IPS-18c (cell line): ENCODE data around the gene TOX2.

Experiments used
- H3K4me3 ChIP-seq: 2 replicates; pipeline ENCODE4 v1.7.0; 2013; ENCODE audit warnings: low read depth, mild to moderate bottlenecking, low read length, moderate library complexity; ENCODE audit not compliant: insufficient read depth
- H3K9me3 ChIP-seq: one replicate; pipeline ENCODE4 v1.6.1; 2013; ENCODE audit warnings: mild to moderate bottlenecking, low read length, moderate library complexity; ENCODE audit not compliant: control insufficient read depth, insufficient read depth

Gene TOX2

GRCh38 chr20:43911066-43911465 lies 3.6 kb upstream of the TOX2 start:
- H3K9me3 ChIP-seq = peaks cover 6% of the 10 kb centered on the region
- H3K4me3 ChIP-seq = no peak overlapping the region

GRCh38 chr20:43913291-43914025 lies 1.2 kb upstream of the TOX2 start:
- no peak overlapping the region for H3K4me3 ChIP-seq
- H3K9me3 ChIP-seq = peaks cover 4% of the 10 kb centered on the region

DNA sequence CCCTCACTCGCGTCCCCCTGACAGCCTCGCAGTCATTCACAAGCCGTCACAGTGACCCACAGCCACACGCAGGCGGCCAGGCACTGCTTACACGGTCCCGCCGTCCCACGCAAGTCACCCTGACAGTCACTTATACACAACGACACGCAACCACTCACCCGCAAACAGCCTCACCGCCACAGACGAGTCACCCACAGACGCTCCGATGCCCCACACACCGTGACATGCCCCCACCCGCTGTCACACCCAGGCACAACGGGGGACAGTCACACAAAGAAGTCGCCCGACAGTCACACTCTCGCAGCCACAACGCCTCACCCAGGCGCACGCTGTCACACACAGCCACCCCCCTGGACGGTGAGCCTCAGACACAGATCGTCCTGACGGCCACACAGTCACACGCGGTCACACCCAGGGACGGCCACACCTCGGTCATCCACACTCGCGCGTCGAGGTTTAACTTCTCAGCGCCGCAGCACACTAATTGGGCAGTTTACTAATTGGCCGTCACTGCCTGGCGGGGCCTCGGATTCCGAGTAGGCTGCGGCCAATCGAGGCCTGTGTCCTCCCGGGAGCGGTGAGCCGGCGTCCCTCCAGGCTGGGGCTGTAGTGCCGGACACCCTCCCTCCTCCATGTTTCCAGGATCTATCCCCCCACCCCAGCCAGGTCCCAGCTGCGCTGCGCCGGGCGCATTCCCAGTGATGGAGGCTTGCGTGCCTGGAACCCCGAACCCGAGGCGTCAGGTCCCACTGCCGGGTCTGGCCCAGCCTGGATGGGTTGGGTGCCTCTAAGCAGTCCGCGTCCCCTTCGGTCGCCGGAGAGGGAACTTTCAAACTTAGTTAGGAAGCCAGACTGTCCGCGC lies 790 bp downstream of the TOX2 start:
- H3K9me3 ChIP-seq = peaks cover 4% of the 10 kb centered on the region
- peak overlapping the region; percentile 57 for H3K4me3 ChIP-seq

GRCh38 chr20:43916073-43916880 lies 1.6 kb downstream of the TOX2 start:
- Histone ChIP-seq H3K9me3 (peaks cover 4% of the 10 kb centered on the region), H3K4me3 (peak overlapping the region; percentile 53)

GRCh38 chr20:43916881-43917371 lies 2.3 kb downstream of the TOX2 start:
- peaks cover 4% of the 10 kb centered on the region for H3K9me3 ChIP-seq
- H3K4me3 ChIP-seq = no peak overlapping the region

- Histone ChIP-seq H3K9me3 (peaks cover 1% of the 10 kb centered on the region), H3K4me3 (no peak overlapping the region)
Measured at GRCh38 chr20:43917380-43917779, 2.7 kb downstream of the TOX2 start.

- Histone ChIP-seq H3K9me3 (no peaks in the 10 kb centered on the region), H3K4me3 (no peak overlapping the region)
Measured at GRCh38 chr20:43919686-43920403, 5.2 kb downstream of the TOX2 start.

GRCh38 chr20:43920797-43921196 lies 6.1 kb downstream of the TOX2 start:
- Histone ChIP-seq H3K9me3 (no peaks in the 10 kb centered on the region), H3K4me3 (no peak overlapping the region)

- Histone ChIP-seq H3K4me3 (no peak overlapping the region), H3K9me3 (no peaks in the 10 kb centered on the region)
Measured at GRCh38 chr20:43921227-43921780, 6.7 kb downstream of the TOX2 start.

- Histone ChIP-seq H3K4me3 (no peak overlapping the region), H3K9me3 (no peaks in the 10 kb centered on the region)
Measured at GRCh38 chr20:43922614-43923013, 8.0 kb downstream of the TOX2 start.

GRCh38 chr20:43923322-43923721 lies 8.7 kb downstream of the TOX2 start:
- no peaks in the 10 kb centered on the region for H3K9me3 ChIP-seq
- no peak overlapping the region for H3K4me3 ChIP-seq

- no peaks in the 10 kb centered on the region for H3K9me3 ChIP-seq
Measured at GRCh38 chr20:43923917-43924316, 9.3 kb downstream of the TOX2 start.

GRCh38 chr20:43925215-43925614 lies 10.6 kb downstream of the TOX2 start:
- H3K4me3 ChIP-seq = no peak overlapping the region
- H3K9me3 ChIP-seq = no peaks in the 10 kb centered on the region

More at GRCh38 chr20:43923917-43924316, 9.3 kb downstream of the TOX2 start:
- no peak overlapping the region for H3K4me3 ChIP-seq

GRCh38 chr20:43925801-43926200 lies 11.1 kb downstream of the TOX2 start:
- no peaks in the 10 kb centered on the region for H3K9me3 ChIP-seq
- H3K4me3 ChIP-seq = no peak overlapping the region

GRCh38 chr20:43926287-43927050 lies 11.8 kb downstream of the TOX2 start:
- H3K9me3 ChIP-seq = no peaks in the 10 kb centered on the region
- no peak overlapping the region for H3K4me3 ChIP-seq

GRCh38 chr20:43931976-43932375 lies 17.3 kb downstream of the TOX2 start:
- Histone ChIP-seq H3K4me3 (no peak overlapping the region), H3K9me3 (no peaks in the 10 kb centered on the region)
